Measurements from ENCODE around the gene NDUFS2. TPM values are rescaled to one million over a fixed set of nuclear protein-coding genes. Genes with fewer than 3 reads are reported as not detected.

The NDUFS2 gene
- total and polyA plus RNA-seq, 9 donors, result 76.2 to 140 (median 105) TPM

DNA sequence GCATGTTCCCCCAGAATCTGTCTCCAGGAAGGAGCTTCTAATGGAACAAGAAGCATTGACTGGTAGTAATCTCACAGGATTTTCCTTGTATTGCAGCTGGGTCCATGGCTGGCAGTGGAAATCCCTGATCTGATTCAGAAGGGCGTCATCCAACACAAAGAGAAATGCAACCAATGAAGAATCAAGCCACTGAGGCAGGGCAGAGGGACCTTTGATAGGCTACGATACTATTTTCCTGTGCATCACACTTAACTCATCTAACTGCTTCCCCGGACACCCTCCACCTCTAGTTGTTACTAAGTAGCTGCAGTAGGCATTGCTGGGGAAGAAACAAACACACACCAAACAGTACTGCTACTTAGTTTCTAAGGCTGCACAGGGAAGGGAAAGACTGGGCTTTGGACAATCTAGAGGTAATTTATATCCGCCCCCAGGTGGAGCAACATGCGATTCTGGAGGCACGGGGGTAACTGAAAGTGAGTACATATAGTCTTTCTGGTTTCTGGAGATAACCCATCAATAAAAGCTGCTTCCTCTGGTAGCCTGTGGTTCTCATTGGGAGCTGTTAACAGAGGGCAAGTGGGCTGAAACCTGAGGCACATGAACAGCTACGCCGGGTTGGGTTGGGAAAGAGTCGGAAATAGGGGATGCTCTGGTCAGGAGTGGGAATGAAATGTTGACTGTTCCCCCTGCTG lies 43.7 kb upstream of the NDUFS2 start:
- Histone ChIP-seq H3K4me3 (peak overlapping the region; percentile 84), H3K4me1 (ENCODE audit: insufficient read depth) (peaks cover 14% of the 10 kb centered on the region), H3K9me3 (no peaks in the 10 kb centered on the region), H3K27ac (peak overlapping the region; percentile 68 to 89), H3K36me3 (no peaks in the 10 kb centered on the region), H3K27me3 (no peaks in the 10 kb centered on the region)
- intact Hi-C loops (cut with DNase I), result loop anchor here in 1 of 4 donors (10.0 kb wide), 1 partner anchor 874 kb away; the partner anchor contains the start of gene PEX19
- DNase-seq, result no peak
- TF ChIP-seq EP300 (IDR thresholded peaks at IDR 0.05) (no peak), CTCF (IDR thresholded peaks at IDR 0.05) (no peak), POLR2A (IDR thresholded peaks at IDR 0.05) (no peak)
- 67 to 83% (median 70%) methylated on average over 9 of the region's 9 CpGs for WGBS, 3 donors

DNA sequence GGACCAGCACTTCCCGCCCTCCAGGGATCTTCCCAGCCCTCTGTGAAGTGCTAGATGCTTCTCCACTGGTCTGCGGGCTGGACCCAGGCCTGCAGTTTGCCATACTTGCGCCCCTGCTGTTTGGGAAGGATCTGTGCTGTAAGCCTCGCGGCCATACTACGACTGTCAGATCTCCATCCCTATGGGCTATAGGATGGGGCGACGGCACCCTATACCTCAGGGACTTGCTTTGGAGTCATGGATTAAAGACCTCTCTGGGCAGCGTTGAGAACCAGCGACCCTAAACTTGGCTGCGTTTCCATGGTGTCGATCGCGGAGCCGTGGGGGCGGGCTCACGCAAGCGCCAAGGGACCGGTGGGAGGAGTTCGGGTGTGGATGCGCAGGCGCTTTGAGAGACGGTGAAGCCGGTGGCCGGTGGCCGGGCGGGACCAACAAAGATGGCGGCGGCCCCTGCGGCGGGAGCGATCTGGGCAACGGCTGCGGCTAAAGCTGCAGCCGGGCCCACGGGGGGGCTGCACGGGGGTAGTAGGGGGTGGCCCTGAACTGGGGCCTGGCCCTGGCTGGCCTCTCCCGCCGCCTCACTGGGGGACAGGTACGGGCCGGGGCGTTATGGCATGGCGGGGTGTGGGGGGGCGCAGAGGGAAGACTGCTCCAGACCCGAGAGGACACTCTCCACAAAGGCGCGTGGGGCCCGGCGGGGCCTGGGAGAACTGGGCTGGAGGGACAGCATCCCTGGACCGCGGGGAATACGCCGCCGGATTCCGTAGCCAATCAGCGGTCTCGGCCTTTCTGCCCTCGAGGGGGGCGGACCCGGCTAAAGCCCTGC lies 42.9 kb upstream of the NDUFS2 start, which contains the start of gene USP21:
Gene USP21 (plus strand): TSS at position 414 of the 826 bp plus-strand sequence. CDS start 1,141 bp downstream, outside the sequence.
- no peaks in the 10 kb centered on the region for H3K9me3 ChIP-seq
- WGBS, 3 donors, result 0 to 2% (median 1%) methylated on average over 49 to 60 of the region's 60 CpGs
- H3K4me3 ChIP-seq, result peak within 1 kb of the TSS; percentile 84
- no peaks in the 10 kb centered on the region for H3K27me3 ChIP-seq
- peak in 1 of 3 donors; percentile 52 for TF ChIP-seq CTCF (IDR thresholded peaks at IDR 0.05)
- TF ChIP-seq POLR2A (IDR thresholded peaks at IDR 0.05), result peak; percentile 57
- no peak for TF ChIP-seq EP300 (IDR thresholded peaks at IDR 0.05)
- peak; percentile 92 to 96 (median 95) for DNase-seq
- H3K4me1 ChIP-seq (ENCODE audit: insufficient read depth), result peaks cover 14% of the 10 kb centered on the region
- intact Hi-C loops (cut with DNase I), result loop anchor here in 1 of 4 donors (10.0 kb wide), 1 partner anchor 874 kb away; the partner anchor contains the start of gene PEX19
- peak within 1 kb of the TSS; percentile 68 to 89 for H3K27ac ChIP-seq
- no peaks in the 10 kb centered on the region for H3K36me3 ChIP-seq

DNA sequence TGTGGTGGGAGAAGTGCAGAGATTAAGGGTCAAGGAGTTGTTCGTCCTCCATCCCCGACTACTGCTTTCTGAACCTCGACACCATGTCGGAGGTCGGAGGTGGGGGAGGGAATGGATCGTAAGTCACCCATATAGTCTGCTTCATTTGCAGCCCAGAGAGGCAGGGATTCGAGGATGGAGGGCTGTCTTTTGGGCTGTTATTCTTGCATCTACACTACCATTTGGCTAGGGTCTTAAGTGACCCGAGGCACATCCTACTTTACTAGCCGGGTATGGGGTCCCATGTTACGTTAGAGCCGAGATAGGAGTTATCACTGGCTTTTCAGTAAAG lies 42.3 kb upstream of the NDUFS2 start:
- Histone ChIP-seq H3K27me3 (no peaks in the 10 kb centered on the region), H3K4me1 (ENCODE audit: insufficient read depth) (peaks cover 11% of the 10 kb centered on the region), H3K9me3 (no peaks in the 10 kb centered on the region), H3K27ac (peak overlapping the region; percentile 68 to 89), H3K4me3 (peak overlapping the region; percentile 84), H3K36me3 (no peaks in the 10 kb centered on the region)
- TF ChIP-seq CTCF (IDR thresholded peaks at IDR 0.05), result no peak
- no peak for TF ChIP-seq EP300 (IDR thresholded peaks at IDR 0.05)
- no peak for TF ChIP-seq POLR2A (IDR thresholded peaks at IDR 0.05)
- DNase-seq, result no peak
- 3 to 4% (median 3%) methylated on average over 10 to 11 of the region's 11 CpGs for WGBS, 3 donors
- intact Hi-C loops (cut with DNase I), result loop anchor here in 1 of 4 donors (10.0 kb wide), 1 partner anchor 875 kb away; the partner anchor contains the start of gene PEX19

DNA sequence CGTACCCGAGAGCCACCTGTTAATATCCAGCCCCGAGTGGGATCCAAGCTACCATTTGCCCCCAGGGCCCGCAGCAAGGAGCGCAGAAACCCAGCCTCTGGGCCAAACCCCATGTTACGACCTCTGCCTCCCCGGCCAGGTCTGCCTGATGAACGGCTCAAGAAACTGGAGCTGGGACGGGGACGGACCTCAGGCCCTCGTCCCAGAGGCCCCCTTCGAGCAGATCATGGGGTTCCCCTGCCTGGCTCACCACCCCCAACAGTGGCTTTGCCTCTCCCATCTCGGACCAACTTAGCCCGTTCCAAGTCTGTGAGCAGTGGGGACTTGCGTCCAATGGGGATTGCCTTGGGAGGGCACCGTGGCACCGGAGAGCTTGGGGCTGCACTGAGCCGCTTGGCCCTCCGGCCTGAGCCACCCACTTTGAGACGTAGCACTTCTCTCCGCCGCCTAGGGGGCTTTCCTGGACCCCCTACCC lies 41.5 kb upstream of the NDUFS2 start:
- H3K27me3 ChIP-seq, result no peaks in the 10 kb centered on the region
- 87 to 90% (median 88%) methylated on average over 22 of the region's 22 CpGs for WGBS, 3 donors
- no peaks in the 10 kb centered on the region for H3K36me3 ChIP-seq
- no peaks in the 10 kb centered on the region for H3K9me3 ChIP-seq
- TF ChIP-seq EP300 (IDR thresholded peaks at IDR 0.05) (no peak), POLR2A (IDR thresholded peaks at IDR 0.05) (no peak), CTCF (IDR thresholded peaks at IDR 0.05) (no peak)
- DNase-seq, result no peak
- H3K27ac ChIP-seq, result peak overlapping the region in 1 of 2 donors; percentile 89
- H3K4me1 ChIP-seq (ENCODE audit: insufficient read depth), result peaks cover 10% of the 10 kb centered on the region
- H3K4me3 ChIP-seq, result no peak overlapping the region
- intact Hi-C loops (cut with DNase I), result no loop called here
